ENCODE measurements around the gene AFM.

AFM gene

GRCh38 chr4:73451981-73452747 lies 29.4 kb upstream of the AFM start:
- no peak for DNase-seq

- DNase-seq, result no peak
Measured at GRCh38 chr4:73452953-73453700, 28.4 kb upstream of the AFM start.

- no peak for DNase-seq
Measured at GRCh38 chr4:73453701-73454005, 27.9 kb upstream of the AFM start.

- DNase-seq, result no peak
Measured at GRCh38 chr4:73454920-73455319, 26.6 kb upstream of the AFM start.

- no peak for DNase-seq
Measured at GRCh38 chr4:73456177-73457022, 25.1 kb upstream of the AFM start.

GRCh38 chr4:73458184-73459047 lies 23.1 kb upstream of the AFM start:
- no peak for DNase-seq

- DNase-seq, result no peak
Measured at GRCh38 chr4:73459048-73459421, 22.5 kb upstream of the AFM start.

GRCh38 chr4:73460913-73461522 lies 20.5 kb upstream of the AFM start:
- DNase-seq, result no peak

GRCh38 chr4:73468170-73468569 lies 13.4 kb upstream of the AFM start:
- DNase-seq, result no peak

GRCh38 chr4:73470728-73471127 lies 10.8 kb upstream of the AFM start:
- no peak for DNase-seq

- DNase-seq, result no peak
Measured at GRCh38 chr4:73477176-73477575, 4.4 kb upstream of the AFM start.

- no peak for DNase-seq
Measured at GRCh38 chr4:73479323-73479722, 2.2 kb upstream of the AFM start.

GRCh38 chr4:73485085-73485484 lies 3.5 kb downstream of the AFM start:
- no peak for DNase-seq

- DNase-seq, result no peak
Measured at GRCh38 chr4:73485596-73485995, 4.1 kb downstream of the AFM start.

GRCh38 chr4:73486497-73486896 lies 5.0 kb downstream of the AFM start:
- DNase-seq, result no peak

- DNase-seq, result no peak
Measured at GRCh38 chr4:73487233-73487632, 5.7 kb downstream of the AFM start.

- no peak for DNase-seq
Measured at GRCh38 chr4:73499996-73500765, 18.6 kb downstream of the AFM start.

GRCh38 chr4:73501664-73502265 lies 20.2 kb downstream of the AFM start:
- DNase-seq, result no peak

GRCh38 chr4:73505567-73505966 lies 24.0 kb downstream of the AFM start:
- DNase-seq, result no peak

- DNase-seq, result no peak
Measured at GRCh38 chr4:73507541-73507940, 26.0 kb downstream of the AFM start.

GRCh38 chr4:73508651-73509050 lies 27.1 kb downstream of the AFM start:
- DNase-seq, result no peak

Measured in CD4-positive, alpha-beta T cell treated with Interleukin-15 for 1 hour (primary cell).